BE2C (cell line): ENCODE data around the gene SNRNP35.

Source experiments
- DNase-seq: peaks from one replicate; pipeline ENCODE4 v3.0.0-alpha.2; 2020
- H3K27me3 ChIP-seq: fragments of 250-450 bp; sonication (Bioruptor Pico); 2 replicates; pipeline ENCODE4 v1.5.1; 2020; ENCODE audit warnings: mild to moderate bottlenecking
- H3K36me3 ChIP-seq: fragments of 250-450 bp; sonication (Bioruptor Pico); 2 replicates; pipeline ENCODE4 v1.5.1; 2020; ENCODE audit warnings: mild to moderate bottlenecking
- H3K4me1 ChIP-seq: fragments of 250-450 bp; sonication (Bioruptor Pico); 2 replicates; pipeline ENCODE4 v1.5.1; 2020
- H3K4me3 ChIP-seq: 2 replicates; pipeline ENCODE4 v1.5.1; 2011; ENCODE audit warnings: low read depth, low read length
- H3K9me3 ChIP-seq: fragments of 250-450 bp; sonication (Bioruptor Pico); 2 replicates; pipeline ENCODE4 v1.5.1; 2020
- CTCF ChIP-seq: IDR thresholded peaks from 2 replicates; pipeline ENCODE4 v1.5.1; 2012; ENCODE audit warnings: mild to moderate bottlenecking, low read depth, low read length

SNRNP35 gene

DNA sequence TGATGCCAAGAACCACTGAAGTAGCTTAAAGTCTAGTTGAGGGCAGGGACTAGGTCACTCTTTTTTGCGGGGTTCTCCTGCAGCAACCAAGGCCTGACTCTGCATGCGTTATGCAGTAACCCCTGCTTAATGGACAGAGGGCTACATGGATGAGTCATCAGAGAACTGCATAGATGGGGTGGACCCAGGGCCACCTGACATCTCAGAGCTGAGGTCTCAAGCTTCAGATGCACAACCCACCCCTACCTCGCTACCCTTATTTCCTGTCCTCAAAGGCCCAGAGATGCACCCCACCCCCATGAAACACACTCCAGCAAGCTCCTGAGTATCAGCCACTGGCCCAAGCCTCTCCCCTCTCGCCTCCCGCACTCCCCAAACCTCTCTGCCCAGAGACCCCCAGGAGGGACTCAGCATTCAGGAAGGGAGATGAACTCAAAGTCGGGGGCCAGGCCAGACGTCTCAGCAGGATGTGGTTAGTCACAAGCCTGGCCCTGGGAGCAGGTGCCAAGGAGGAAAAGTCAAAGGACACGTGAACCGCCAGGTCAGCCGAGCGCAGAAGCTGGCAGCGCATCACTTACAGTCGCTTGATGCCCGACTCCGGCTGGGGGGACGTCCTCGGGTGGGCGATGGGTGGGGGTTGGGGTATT, 25.8 kb downstream of the SNRNP35 start:
- Histone ChIP-seq H3K4me3 (no peak overlapping the region), H3K36me3 (no peaks in the 10 kb centered on the region), H3K9me3 (no peaks in the 10 kb centered on the region), H3K4me1 (no peaks in the 10 kb centered on the region), H3K27me3 (no peaks in the 10 kb centered on the region)
- TF ChIP-seq CTCF: no peak
- DNase-seq: no peak

DNA sequence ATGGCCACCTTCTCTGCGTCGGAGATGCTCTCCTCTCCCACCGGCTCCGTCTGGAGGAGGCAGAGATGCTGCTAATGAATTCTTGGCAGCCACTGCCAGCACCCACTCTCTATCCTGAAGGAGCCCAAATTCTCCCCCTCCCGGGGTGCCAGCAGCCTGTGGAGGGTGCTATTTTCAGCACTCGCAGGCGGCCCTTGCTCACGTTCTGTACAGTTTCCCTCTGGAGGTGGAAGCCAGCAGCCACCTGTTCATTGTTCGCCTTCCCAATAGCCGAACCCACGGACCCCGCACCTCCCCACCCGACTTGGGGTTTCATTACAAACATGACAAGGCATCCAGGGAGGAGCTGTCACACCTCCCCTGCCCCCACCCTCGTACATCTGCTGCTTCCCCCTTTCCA, 27.8 kb downstream of the SNRNP35 start:
- no peaks in the 10 kb centered on the region for H3K9me3 ChIP-seq
- no peak for TF ChIP-seq CTCF
- no peaks in the 10 kb centered on the region for H3K36me3 ChIP-seq
- H3K4me1 ChIP-seq: no peaks in the 10 kb centered on the region
- no peaks in the 10 kb centered on the region for H3K27me3 ChIP-seq
- no peak for DNase-seq
- H3K4me3 ChIP-seq: no peak overlapping the region

DNA sequence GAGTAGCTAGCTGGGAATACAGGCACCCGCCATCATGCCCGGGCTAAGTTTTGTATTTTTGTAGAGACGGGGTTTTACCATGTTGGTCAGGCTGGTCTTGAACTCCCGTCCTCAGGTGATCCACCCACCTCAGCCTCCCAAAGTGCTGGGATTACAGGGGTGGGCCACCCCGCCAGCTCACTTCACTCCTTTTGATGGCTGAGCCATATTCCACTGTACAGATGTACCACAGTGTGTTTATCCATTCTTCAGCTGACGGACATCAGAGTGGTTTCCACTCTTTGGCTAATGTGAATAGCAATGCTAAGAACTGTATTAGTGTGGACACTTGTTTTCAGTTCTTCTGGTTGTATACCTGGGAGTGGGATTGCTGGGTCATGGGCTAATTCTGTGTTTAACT, 29.5 kb downstream of the SNRNP35 start:
- no peaks in the 10 kb centered on the region for H3K36me3 ChIP-seq
- TF ChIP-seq CTCF: no peak
- H3K27me3 ChIP-seq: no peaks in the 10 kb centered on the region
- H3K4me3 ChIP-seq: no peak overlapping the region
- H3K9me3 ChIP-seq: no peaks in the 10 kb centered on the region
- no peaks in the 10 kb centered on the region for H3K4me1 ChIP-seq
- DNase-seq: no peak

DNA sequence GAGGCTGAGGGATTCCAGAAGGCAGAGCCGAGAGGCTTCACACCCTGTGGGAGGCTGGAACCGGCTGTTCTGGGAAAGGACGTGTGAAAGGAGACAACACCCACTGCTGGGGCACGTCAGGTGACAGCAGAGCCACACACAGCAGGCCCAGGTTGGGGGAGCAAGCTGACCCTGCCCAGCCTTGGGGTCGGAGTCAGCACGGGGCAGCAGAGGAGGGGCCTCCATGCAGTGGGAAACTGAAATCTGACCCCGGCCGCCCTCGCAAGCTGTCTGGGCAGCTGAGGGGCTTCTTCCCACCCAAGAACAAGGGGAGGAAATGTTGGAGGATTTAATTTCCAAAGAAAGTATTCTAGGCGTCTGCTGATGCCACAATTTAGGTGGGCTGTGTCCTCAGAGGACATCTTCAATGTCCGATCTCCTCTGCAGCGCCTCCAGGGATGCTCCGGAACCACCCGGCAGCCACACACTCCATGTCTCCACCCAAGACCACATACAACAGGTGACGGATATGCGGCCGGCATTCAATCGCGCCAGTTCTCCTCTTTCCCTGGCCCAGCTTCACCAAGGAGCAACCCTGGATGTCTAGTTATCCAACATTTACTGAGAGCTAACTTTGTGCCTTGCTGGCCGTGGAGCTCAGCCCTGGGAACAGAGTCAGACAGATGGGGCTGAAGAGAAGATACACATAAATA, 30.7 kb downstream of the SNRNP35 start:
- no peaks in the 10 kb centered on the region for H3K27me3 ChIP-seq
- no peak for DNase-seq
- TF ChIP-seq CTCF: no peak
- no peaks in the 10 kb centered on the region for H3K36me3 ChIP-seq
- H3K9me3 ChIP-seq: no peaks in the 10 kb centered on the region
- H3K4me1 ChIP-seq: no peaks in the 10 kb centered on the region
- H3K4me3 ChIP-seq: no peak overlapping the region

DNA sequence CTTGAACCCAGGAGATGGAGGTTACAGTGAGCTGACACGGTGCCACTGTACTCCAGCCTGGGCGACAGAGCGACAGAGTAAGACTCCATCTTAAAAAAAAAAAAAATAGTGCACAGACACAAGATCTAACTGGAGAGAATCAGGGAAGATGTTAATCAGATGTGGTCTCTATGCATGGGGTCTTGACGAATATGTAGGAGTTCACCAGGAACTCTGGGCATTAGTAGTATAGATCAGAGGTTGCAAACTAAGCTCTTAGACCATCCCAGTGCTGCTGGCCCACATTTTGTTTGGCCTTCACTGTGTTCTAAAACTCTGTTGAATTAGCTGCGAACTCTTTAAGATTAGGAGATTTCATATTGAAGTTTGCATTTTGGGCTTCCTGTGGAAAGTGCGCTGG, 31.6 kb downstream of the SNRNP35 start:
- no peaks in the 10 kb centered on the region for H3K4me1 ChIP-seq
- H3K27me3 ChIP-seq: no peaks in the 10 kb centered on the region
- DNase-seq: no peak
- H3K9me3 ChIP-seq: no peaks in the 10 kb centered on the region
- no peak overlapping the region for H3K4me3 ChIP-seq
- no peaks in the 10 kb centered on the region for H3K36me3 ChIP-seq
- TF ChIP-seq CTCF: no peak

DNA sequence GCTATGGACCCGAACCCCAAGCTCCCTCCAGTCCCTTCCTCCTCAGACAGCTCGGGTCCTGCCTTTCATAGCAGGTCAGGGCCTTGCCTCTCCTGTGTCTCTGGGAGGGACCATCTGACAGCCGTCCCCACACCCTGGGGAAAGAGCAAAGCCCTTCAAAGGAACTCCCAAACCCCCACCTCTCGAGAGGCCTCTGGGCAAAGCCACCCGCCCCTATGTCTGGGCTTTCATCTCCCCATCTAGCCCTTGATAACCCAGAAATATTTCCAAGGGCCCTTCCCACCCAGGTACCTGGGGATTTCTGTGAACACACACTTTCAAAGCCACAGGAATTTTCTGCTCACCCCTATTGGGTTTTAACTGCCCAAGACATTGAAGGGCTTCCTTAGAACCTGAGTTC, 32.1 kb downstream of the SNRNP35 start:
- no peaks in the 10 kb centered on the region for H3K36me3 ChIP-seq
- TF ChIP-seq CTCF: no peak
- no peaks in the 10 kb centered on the region for H3K27me3 ChIP-seq
- H3K4me1 ChIP-seq: no peaks in the 10 kb centered on the region
- DNase-seq: no peak
- H3K4me3 ChIP-seq: no peak overlapping the region
- H3K9me3 ChIP-seq: no peaks in the 10 kb centered on the region
